Frontal cortex (tissue), 4 donors: ENCODE data around the gene ACTR10. TPM values are rescaled to one million over a fixed set of nuclear protein-coding genes. Genes with fewer than 3 reads are reported as not detected.

Source experiments
- DNase-seq, 2 donors: peaks; one replicate each; pipeline ENCODE4 v3.0.0; 2012; ENCODE audit warnings: low spot score in 2 of 2
- FAIRE-seq: peaks from 2 replicates; lab custom pipeline; 2012; peaks lifted over from hg19 to GRCh38; lab: Jason Lieb, UNC
- small RNA-seq: library from RNA; depleted of rRNA; stranded (forward); fragments of <200 nt; gene quantifications from one replicate; pipeline ENCODE3, GENCODE V24; 2014
- total RNA-seq: library from RNA; depleted of rRNA; stranded (reverse); fragments of >200 nt; gene quantifications from one replicate; pipeline ENCODE4 v1.2.3, GENCODE V29; 2014
- donor health status: control.
- donor health status: control.
- donor health status: control.

The ACTR10 gene
- total RNA-seq, 1 donor from 2014 or later = 128 TPM

DNA sequence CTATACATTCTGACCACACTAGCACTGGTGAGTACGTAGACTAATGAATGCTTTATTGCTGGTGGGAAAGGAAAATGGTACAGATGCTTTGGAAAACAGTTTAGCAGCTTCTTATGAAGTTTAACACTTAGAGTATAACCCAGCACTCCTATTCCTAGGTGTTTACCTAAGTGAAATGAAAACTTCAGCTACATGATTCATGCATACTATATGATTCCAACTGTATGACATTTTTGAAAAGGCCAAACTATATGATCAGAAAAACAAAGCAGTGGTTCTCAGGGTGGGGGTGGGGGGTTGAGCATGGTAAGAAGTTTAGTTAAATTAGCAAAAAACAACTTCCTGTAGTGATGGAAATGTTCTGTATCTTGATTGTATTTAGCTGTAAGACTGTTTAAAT, 76.3 kb downstream of the ACTR10 start:
- FAIRE-seq (no peak), DNase-seq (no peak)

DNA sequence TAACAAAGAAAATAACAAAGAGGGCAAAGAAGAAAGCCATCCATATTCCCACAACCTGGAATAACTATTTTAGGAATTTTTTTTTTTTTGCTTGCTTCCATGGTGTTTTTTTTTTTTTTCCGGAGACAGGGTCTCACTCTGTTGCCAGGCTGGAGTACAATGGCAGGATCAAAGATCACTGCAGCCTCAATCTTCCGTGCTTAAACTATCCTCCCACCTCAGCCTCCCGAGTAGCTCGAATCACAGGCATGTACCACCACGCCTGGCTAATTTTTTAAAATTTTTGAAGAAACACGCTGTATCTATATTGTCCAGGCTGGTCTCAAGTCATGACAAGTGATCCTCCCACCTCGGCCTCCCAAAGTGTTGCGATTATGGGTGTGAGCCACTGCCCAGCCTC, 78.2 kb downstream of the ACTR10 start:
- DNase-seq (no peak), FAIRE-seq (no peak)

DNA sequence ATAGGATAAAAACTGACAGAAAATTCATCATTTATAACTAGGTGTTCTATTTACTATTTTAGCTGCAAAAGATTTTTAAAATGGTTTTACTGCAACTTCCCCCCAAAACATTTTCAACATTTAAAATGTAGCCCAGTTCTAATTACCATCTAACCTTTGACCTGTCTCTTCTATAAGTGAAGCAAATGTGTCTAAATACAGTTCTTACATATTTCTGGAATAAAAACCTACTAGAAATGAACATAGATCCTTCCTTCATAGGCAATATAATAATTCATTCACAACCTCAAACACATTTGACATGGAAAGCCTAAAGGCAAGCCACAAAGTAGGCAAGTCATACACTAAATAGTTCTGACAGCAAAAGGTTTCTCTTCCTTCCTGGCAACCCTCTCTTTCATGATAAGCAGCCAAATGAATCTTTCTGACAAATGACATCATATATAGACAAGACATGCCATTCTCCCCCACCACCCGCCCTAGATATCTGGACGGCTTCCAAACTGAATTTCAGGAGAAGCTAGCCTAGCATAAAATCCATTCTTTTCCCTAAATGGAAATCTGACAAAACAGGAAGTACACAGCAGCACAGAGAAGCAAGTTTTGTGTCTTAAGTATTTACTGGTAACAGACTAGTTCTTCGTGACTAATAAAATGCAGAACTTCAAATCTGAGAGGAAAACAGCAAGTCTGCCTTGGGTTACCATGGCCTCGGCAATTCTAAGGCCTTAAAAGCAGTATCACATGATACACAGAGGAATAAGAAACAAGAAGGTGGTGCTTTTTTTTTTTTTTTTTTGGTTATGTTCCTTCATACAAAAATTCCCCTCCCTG, 81.2 kb downstream of the ACTR10 start:
- no peak for FAIRE-seq
- DNase-seq = peak in 1 of 2 donors; percentile 52

DNA sequence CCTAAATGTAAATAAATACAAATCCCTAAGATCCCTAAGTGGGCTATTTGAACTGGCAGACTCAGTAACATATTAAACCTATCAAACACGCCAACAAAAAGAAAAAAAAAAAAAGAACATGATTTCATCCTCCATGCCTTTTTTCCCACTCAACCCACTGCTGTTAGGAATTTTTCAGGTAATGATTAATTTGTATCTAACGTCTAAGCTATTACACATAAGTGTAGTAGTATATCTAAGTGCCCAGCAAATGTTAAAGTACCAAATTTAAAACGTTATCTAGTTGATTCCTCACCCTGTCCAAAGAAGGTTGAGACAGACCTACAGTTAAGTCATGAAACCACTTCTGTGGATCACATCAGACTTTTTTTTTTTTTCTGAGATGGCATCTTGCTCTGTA, 82.0 kb downstream of the ACTR10 start:
- DNase-seq (no peak), FAIRE-seq (no peak)

DNA sequence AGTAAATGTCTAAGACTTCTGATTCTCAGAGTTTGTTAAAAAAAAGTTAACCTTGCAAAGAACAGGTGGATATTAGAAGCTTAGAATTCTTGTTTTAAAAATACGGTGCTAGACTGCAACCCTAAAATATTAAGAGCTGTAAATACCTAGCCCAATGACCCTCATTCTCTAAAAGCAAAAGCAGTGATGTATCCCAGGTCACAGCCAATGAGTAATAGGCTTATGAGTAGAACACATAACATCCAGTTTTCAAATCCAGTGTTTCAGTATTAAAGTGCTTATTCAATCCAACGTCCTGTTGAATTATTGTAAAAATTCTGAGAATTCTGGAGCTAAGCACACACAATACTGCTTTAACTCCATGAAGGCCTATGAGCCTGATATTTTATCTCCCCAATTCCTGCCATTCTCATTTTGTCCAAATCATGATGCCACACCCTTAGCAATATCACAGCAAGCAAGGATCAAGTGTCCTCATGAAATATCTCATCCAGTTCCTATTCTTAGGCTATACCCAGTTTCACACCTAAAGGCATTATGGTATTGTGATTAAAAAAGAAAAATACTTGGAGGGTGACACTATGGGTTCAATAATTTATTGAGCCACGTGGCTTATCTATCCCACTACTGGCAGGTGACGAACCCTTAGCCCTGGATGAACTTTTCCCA, 83.1 kb downstream of the ACTR10 start:
- no peak for FAIRE-seq
- no peak for DNase-seq

DNA sequence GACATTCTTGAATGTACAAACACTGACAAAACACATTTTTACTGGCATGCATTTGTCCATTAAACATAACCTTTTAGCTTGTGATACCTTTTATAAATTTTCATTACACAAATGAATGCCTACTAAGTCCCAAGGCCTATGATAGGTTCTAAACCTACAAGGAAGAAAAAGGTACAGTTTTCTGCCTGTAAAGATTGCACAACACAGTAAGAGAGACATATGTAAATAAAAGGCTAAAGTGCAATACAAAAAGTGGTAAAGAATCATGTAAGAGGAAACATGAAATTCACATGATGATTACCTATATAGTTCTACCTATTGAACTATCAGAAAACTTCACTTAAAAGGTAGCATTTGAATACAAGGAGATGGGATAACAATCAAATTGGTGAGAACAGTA, 83.8 kb downstream of the ACTR10 start:
- DNase-seq = no peak
- no peak for FAIRE-seq

DNA sequence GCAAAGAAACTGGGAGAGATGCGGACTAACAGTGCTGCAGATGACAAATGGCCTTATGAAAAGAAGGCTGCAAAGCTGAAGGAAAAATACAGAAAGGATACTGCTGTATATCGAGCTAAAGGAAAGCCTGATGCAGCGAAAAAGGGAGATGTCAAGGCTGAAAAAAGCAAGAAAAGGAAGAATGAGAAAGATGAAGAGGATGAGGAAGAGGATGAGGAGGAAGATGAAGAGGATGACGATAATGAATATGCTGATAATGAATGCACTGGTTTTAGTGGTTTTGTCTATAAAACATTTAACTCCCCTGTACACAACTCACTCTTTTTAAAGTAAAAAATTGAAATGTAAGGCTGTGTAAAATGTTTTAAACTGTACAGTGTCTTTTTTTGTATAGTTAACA, 85.2 kb downstream of the ACTR10 start:
- no peak for DNase-seq
- no peak for FAIRE-seq

Small RNAs within 50 kb of the gene (small RNA-seq; reads per million reads assigned to genes)
- not detected for gene RN7SL598P

Other genes starting within 250 kb of the ACTR10 start
- gene ARMH4, start 47.9 kb upstream of the ACTR10 start, total RNA-seq = 54.2 TPM
- gene PSMA3, start 44.7 kb downstream of the ACTR10 start, total RNA-seq = 33.8 TPM
- gene ARID4A, start 98.4 kb downstream of the ACTR10 start, total RNA-seq = 59.1 TPM
- not detected for gene TOMM20L, start 195.8 kb downstream of the ACTR10 start, total RNA-seq
- gene TIMM9, start 227.4 kb downstream of the ACTR10 start, total RNA-seq = 23.2 TPM
- 26.9 TPM for gene KIAA0586, start 227.6 kb downstream of the ACTR10 start, total RNA-seq